Activated T-helper 1 cell treated with Interleukin-2 at 50 U/mL for 16 hours (primary cell): Measurements from ENCODE around the gene DCT.

Experiments
- DNase-seq: peaks from one replicate; pipeline ENCODE4 v3.0.0-alpha.2; 2020; ENCODE audit warnings: low read depth

DCT gene

GRCh38 chr13:94454334-94454733, 25.1 kb downstream of the DCT start:
- DNase-seq, result no peak

- no peak for DNase-seq
Observed at GRCh38 chr13:94444826-94445225, 34.7 kb downstream of the DCT start.

GRCh38 chr13:94435604-94436226, 43.8 kb downstream of the DCT start:
- no peak for DNase-seq

- DNase-seq, result no peak
Observed at GRCh38 chr13:94433055-94433961, 46.2 kb downstream of the DCT start.

GRCh38 chr13:94431987-94432386, 47.5 kb downstream of the DCT start:
- no peak for DNase-seq

- no peak for DNase-seq
Observed at GRCh38 chr13:94431574-94431973, 47.9 kb downstream of the DCT start.

- no peak for DNase-seq
Observed at GRCh38 chr13:94427313-94427953, 52.0 kb downstream of the DCT start.

- DNase-seq, result no peak
Observed at GRCh38 chr13:94419925-94420305, 59.6 kb downstream of the DCT start.

- DNase-seq, result no peak
Observed at GRCh38 chr13:94419304-94419924, 60.1 kb downstream of the DCT start.

- no peak for DNase-seq
Observed at GRCh38 chr13:94417294-94417693, 62.2 kb downstream of the DCT start.

GRCh38 chr13:94416454-94417080, 62.9 kb downstream of the DCT start:
- no peak for DNase-seq

GRCh38 chr13:94415500-94416237, 63.8 kb downstream of the DCT start:
- no peak for DNase-seq

- no peak for DNase-seq
Observed at GRCh38 chr13:94414708-94415107, 64.8 kb downstream of the DCT start.

GRCh38 chr13:94414141-94414540, 65.3 kb downstream of the DCT start:
- no peak for DNase-seq

GRCh38 chr13:94413598-94413944, 65.9 kb downstream of the DCT start:
- no peak for DNase-seq

GRCh38 chr13:94412870-94413597, 66.4 kb downstream of the DCT start:
- no peak for DNase-seq

GRCh38 chr13:94411747-94412146, 67.7 kb downstream of the DCT start:
- no peak for DNase-seq

GRCh38 chr13:94408314-94409036, 71.0 kb downstream of the DCT start:
- no peak for DNase-seq

GRCh38 chr13:94400874-94401273, 78.6 kb downstream of the DCT start:
- no peak for DNase-seq

GRCh38 chr13:94399812-94400211, 79.7 kb downstream of the DCT start:
- no peak for DNase-seq
